Astrocyte of the spinal cord (primary cell): ENCODE results near the gene EIF4E1B.

ENCODE experiments used
- DNase-seq: peaks from one replicate; pipeline ENCODE4 v3.0.0; 2011; ENCODE audit warnings: low read depth, low spot score
- H3K4me3 ChIP-seq: 2 replicates; pipeline ENCODE4 v1.5.1; 2011; ENCODE audit warnings: low read depth, mild to moderate bottlenecking, low read length, moderate library complexity
- CTCF ChIP-seq: IDR thresholded peaks from 2 replicates; pipeline ENCODE4 v1.5.1; 2012; ENCODE audit warnings: low read depth, mild to moderate bottlenecking, low read length, inconsistent platforms
- in situ Hi-C: cut with HindIII; loops from 2 replicates; pipeline ENCODE4 v1.10.0; 2017; ENCODE audit warnings: low sequenced_read_pairs

The EIF4E1B gene

GRCh38 chr5:176692326-176692725 lies 61.9 kb downstream of the EIF4E1B start:
- no peak for DNase-seq
- in situ Hi-C loops, result no loop called here
- TF ChIP-seq CTCF, result no peak
- H3K4me3 ChIP-seq, result no peak overlapping the region

GRCh38 chr5:176692839-176693476 lies 62.5 kb downstream of the EIF4E1B start:
- no peak overlapping the region for H3K4me3 ChIP-seq
- in situ Hi-C loops, result no loop called here
- no peak for TF ChIP-seq CTCF
- no peak for DNase-seq

- DNase-seq, result no peak
- no peak overlapping the region for H3K4me3 ChIP-seq
- no peak for TF ChIP-seq CTCF
- in situ Hi-C loops, result no loop called here
Measured at GRCh38 chr5:176693477-176693851, 63.0 kb downstream of the EIF4E1B start.

- in situ Hi-C loops, result no loop called here
- DNase-seq, result no peak
- H3K4me3 ChIP-seq, result no peak overlapping the region
- no peak for TF ChIP-seq CTCF
Measured at GRCh38 chr5:176694146-176694545, 63.7 kb downstream of the EIF4E1B start.

- no peak overlapping the region for H3K4me3 ChIP-seq
- TF ChIP-seq CTCF, result no peak
- in situ Hi-C loops, result no loop called here
- no peak for DNase-seq
Measured at GRCh38 chr5:176694631-176695030, 64.2 kb downstream of the EIF4E1B start.

- in situ Hi-C loops, result no loop called here
- DNase-seq, result no peak
- TF ChIP-seq CTCF, result no peak
- H3K4me3 ChIP-seq, result no peak overlapping the region
Measured at GRCh38 chr5:176695073-176695472, 64.6 kb downstream of the EIF4E1B start.
